ENCODE measurements around the gene CROCC2.

CROCC2 gene

GRCh38 chr2:240892925-240893324 lies 13.2 kb upstream of the CROCC2 start:
- DNase-seq = no peak

GRCh38 chr2:240893363-240893844 lies 12.7 kb upstream of the CROCC2 start:
- DNase-seq = peak; percentile 0

GRCh38 chr2:240894006-240894405 lies 12.1 kb upstream of the CROCC2 start:
- no peak for DNase-seq

- DNase-seq = no peak
Observed at GRCh38 chr2:240894836-240895558, 11.1 kb upstream of the CROCC2 start.

GRCh38 chr2:240895656-240896388 lies 10.3 kb upstream of the CROCC2 start, which contains the start of gene MAB21L4:
TSS of gene MAB21L4 (minus strand) at chr2:240896156. CDS start at chr2:240895997, 159 bp downstream.
- no peak for DNase-seq

- DNase-seq = no peak
Observed at GRCh38 chr2:240896394-240896793, 9.7 kb upstream of the CROCC2 start.

GRCh38 chr2:240896871-240897692 lies 9.1 kb upstream of the CROCC2 start:
- DNase-seq = no peak

- DNase-seq = no peak
Observed at GRCh38 chr2:240898108-240898730, 7.9 kb upstream of the CROCC2 start.

GRCh38 chr2:240898731-240899467 lies 7.2 kb upstream of the CROCC2 start:
- DNase-seq = no peak

GRCh38 chr2:240899468-240899865 lies 6.7 kb upstream of the CROCC2 start:
- DNase-seq = no peak

- DNase-seq = no peak
Observed at GRCh38 chr2:240900141-240900860, 5.8 kb upstream of the CROCC2 start.

- DNase-seq = no peak
Observed at GRCh38 chr2:240901986-240902614, 4.0 kb upstream of the CROCC2 start.

GRCh38 chr2:240902615-240903041 lies 3.5 kb upstream of the CROCC2 start:
- DNase-seq = no peak

- no peak for DNase-seq
Observed at GRCh38 chr2:240903191-240904060, 2.7 kb upstream of the CROCC2 start.

GRCh38 chr2:240904216-240905175 lies 1.6 kb upstream of the CROCC2 start:
- DNase-seq = no peak

- DNase-seq = no peak
Observed at GRCh38 chr2:240905176-240905781, 857 bp upstream of the CROCC2 start.

- no peak for DNase-seq
Observed at GRCh38 chr2:240906911-240907590, 915 bp downstream of the CROCC2 start.
